Subcutaneous abdominal adipose tissue (tissue), 5 donors: Measurements from ENCODE around the gene NF2.

ENCODE experiments used
- H3K27ac ChIP-seq: one replicate; pipeline ENCODE4 v1.7.0; 2013; ENCODE audit warnings: low read depth, mild to moderate bottlenecking, inconsistent platforms, low read length, moderate library complexity
- H3K27me3 ChIP-seq, 5 donors: one replicate each; pipeline ENCODE4 v1.7.0; 2013; ENCODE audit warnings: low read length in 5 of 5, inconsistent platforms in 1 of 5; ENCODE audit not compliant: control insufficient read depth in 5 of 5, insufficient read depth in 4 of 5
- H3K36me3 ChIP-seq, 5 donors: one replicate each; pipeline ENCODE4 v1.7.0; 2013; ENCODE audit warnings: low read length in 5 of 5; ENCODE audit not compliant: control insufficient read depth in 5 of 5, insufficient read depth in 5 of 5
- H3K4me1 ChIP-seq, 5 donors: one replicate each; pipeline ENCODE4 v1.7.0; 2013; ENCODE audit warnings: low read length in 5 of 5, mild to moderate bottlenecking in 3 of 5, moderate library complexity in 1 of 5; ENCODE audit not compliant: control insufficient read depth in 5 of 5, insufficient read depth in 5 of 5
- H3K4me3 ChIP-seq, 5 donors: one replicate each; pipeline ENCODE4 v1.7.0; 2013; ENCODE audit warnings: low read length in 5 of 5, low read depth in 1 of 5
- H3K9ac ChIP-seq, 5 donors: one replicate each; pipeline ENCODE4 v1.7.0; 2013; ENCODE audit warnings: low read length in 5 of 5, mild to moderate bottlenecking in 4 of 5, moderate library complexity in 3 of 5
- H3K9me3 ChIP-seq, 5 donors: one replicate each; pipeline ENCODE4 v1.7.0; 2013; ENCODE audit warnings: low read length in 5 of 5; ENCODE audit not compliant: control insufficient read depth in 5 of 5
- donor health status: healthy.
- donor health status: healthy.
- donor health status: healthy.
- donor health status: healthy.
- donor health status: healthy.

The NF2 gene

GRCh38 chr22:29747832-29748231, 144.4 kb downstream of the NF2 start:
- Histone ChIP-seq H3K9me3 (no peaks in the 10 kb centered on the region), H3K27ac (no peak overlapping the region), H3K27me3 (no peaks in the 10 kb centered on the region), H3K9ac (no peak overlapping the region), H3K4me1 (peaks cover 0 to 14% (median 10%) of the 10 kb centered on the region in 5 donors), H3K36me3 (peaks cover 0 to 59% (median 33%) of the 10 kb centered on the region in 5 donors), H3K4me3 (no peak overlapping the region)
